Prostate gland (tissue), 2 donors: ENCODE data around the gene SPATA20. TPM values are rescaled to one million over a fixed set of nuclear protein-coding genes. Genes with fewer than 3 reads are reported as not detected.

Source experiments
- DNase-seq: peaks from one replicate; pipeline ENCODE4 v3.0.0-alpha.2; 2019; ENCODE audit warnings: low spot score
- H3K27ac ChIP-seq, 2 donors: fragments of 200-600 bp; sonication (generic); 2 replicates each; pipeline ENCODE4 v1.5.1; 2017 to 2019
- H3K27me3 ChIP-seq: fragments of 200-600 bp; sonication (generic); replicated peaks from 2 replicates; pipeline ENCODE4 v1.5.1; 2019; ENCODE audit not compliant: insufficient read depth
- H3K36me3 ChIP-seq, 2 donors: fragments of 200-600 bp; sonication (generic); 1 replicate in 1 of 2; 2 replicates in 1 of 2; pipeline versions ENCODE4 v1.5.1 to v1.8.1; 2017 to 2019
- H3K4me1 ChIP-seq: fragments of 200-600 bp; sonication (generic); replicated peaks from 2 replicates; pipeline ENCODE4 v1.5.1; 2019
- H3K4me3 ChIP-seq, 2 donors: fragments of 200-600 bp; sonication (generic); 2 replicates each; pipeline ENCODE4 v1.5.1; 2017 to 2019
- H3K9me3 ChIP-seq: fragments of 200-600 bp; sonication (generic); 2 replicates; pipeline ENCODE4 v1.5.1; 2017
- CTCF ChIP-seq, 4 experiments: fragments of 200-600 bp in 2 of 4; fragments of 450-650 bp in 2 of 4; sonication (generic) in 2 of 4; IDR thresholded peaks; 1 replicate in 3 of 4; 2 replicates in 1 of 4; pipeline ENCODE4 v1.5.1; 2016 to 2019; ENCODE audit warnings: antibody characterized with exemption in 4 of 4, mild to moderate bottlenecking in 2 of 4, moderate library complexity in 2 of 4
- POLR2A ChIP-seq: fragments of 450-650 bp; IDR thresholded peaks from one replicate; pipeline ENCODE4 v1.6.1; 2016; ENCODE audit warnings: antibody characterized with exemption, mild to moderate bottlenecking
- POLR2AphosphoS5 ChIP-seq: sonication (generic); formaldehyde crosslinking; IDR thresholded peaks from one replicate; pipeline ENCODE4 v1.6.1; 2017; ENCODE audit warnings: antibody characterized with exemption
- WGBS: methylation state at CpG from one replicate; pipeline ENCODE4 v1.1.5; 2018; 5-methylcytosine and 5-hydroxymethylcytosine counted together
- intact Hi-C: fragments of 100-400 bp; cut with DNase I; formaldehyde crosslinking; loops from one replicate; pipeline ENCODE4 v1.14.2; 2022
- total RNA-seq, 2 donors: library from RNA; depleted of rRNA; stranded (reverse); fragments of >200 nt; gene quantifications; one replicate each; pipeline ENCODE4 v1.1.0, GENCODE V29; 2016

The SPATA20 gene
- total RNA-seq, 2 donors from 2014 or later, result 188 to 208 TPM

- intact Hi-C loops, result no loop called here
- WGBS, result 85% methylated on average over 20 of the region's 20 CpGs
- no peak for DNase-seq
- no peak overlapping the region for H3K4me3 ChIP-seq
- no peaks in the 10 kb centered on the region for H3K27me3 ChIP-seq
- H3K4me1 ChIP-seq, result peaks cover 23% of the 10 kb centered on the region
- H3K36me3 ChIP-seq, result peaks cover 0 to 3% of the 10 kb centered on the region in 2 donors
- no peaks in the 10 kb centered on the region for H3K9me3 ChIP-seq
- H3K27ac ChIP-seq, result peak overlapping the region; percentile 24 to 28
- TF ChIP-seq POLR2A, result no peak
- no peak for TF ChIP-seq POLR2AphosphoS5
- TF ChIP-seq CTCF (IDR thresholded peaks at IDR 0.05), result no peak
Measured at GRCh38 chr17:50537721-50538548, 9.0 kb upstream of the SPATA20 start.

GRCh38 chr17:50538549-50539410 lies 8.2 kb upstream of the SPATA20 start:
- Histone ChIP-seq H3K9me3 (no peaks in the 10 kb centered on the region), H3K36me3 (peaks cover 0 to 3% of the 10 kb centered on the region in 2 donors), H3K4me3 (no peak overlapping the region), H3K4me1 (peaks cover 31% of the 10 kb centered on the region), H3K27ac (no peak overlapping the region), H3K27me3 (no peaks in the 10 kb centered on the region)
- no peak for TF ChIP-seq POLR2AphosphoS5
- TF ChIP-seq POLR2A, result no peak
- no peak for TF ChIP-seq CTCF (IDR thresholded peaks at IDR 0.05)
- WGBS, result 69% methylated on average over 20 of the region's 20 CpGs
- DNase-seq, result no peak
- intact Hi-C loops, result no loop called here

- H3K9me3 ChIP-seq, result no peaks in the 10 kb centered on the region
- peak overlapping the region; percentile 30 to 88 for H3K27ac ChIP-seq
- peaks cover 0 to 3% of the 10 kb centered on the region in 2 donors for H3K36me3 ChIP-seq
- intact Hi-C loops, result loop anchor here (10.0 kb wide), 2 partner anchors 245 to 415 kb away; no protein-coding TSS in a partner anchor
- H3K4me1 ChIP-seq, result peaks cover 31% of the 10 kb centered on the region
- no peak overlapping the region for H3K4me3 ChIP-seq
- peak; percentile 19 for TF ChIP-seq POLR2AphosphoS5
- no peak for TF ChIP-seq CTCF (IDR thresholded peaks at IDR 0.05)
- no peaks in the 10 kb centered on the region for H3K27me3 ChIP-seq
- WGBS, result 60% methylated on average over 15 of the region's 15 CpGs
- DNase-seq, result peak; percentile 46
Measured at GRCh38 chr17:50539762-50540559, 7.0 kb upstream of the SPATA20 start.

- H3K4me3 ChIP-seq, result no peak overlapping the region
- H3K36me3 ChIP-seq, result peaks cover 0 to 3% of the 10 kb centered on the region in 2 donors
- peak overlapping the region; percentile 87 to 88 for H3K27ac ChIP-seq
- H3K27me3 ChIP-seq, result no peaks in the 10 kb centered on the region
- intact Hi-C loops, result loop anchor here (10.0 kb wide), 2 partner anchors 244 to 414 kb away; no protein-coding TSS in a partner anchor
- H3K9me3 ChIP-seq, result no peaks in the 10 kb centered on the region
- peaks cover 27% of the 10 kb centered on the region for H3K4me1 ChIP-seq
- TF ChIP-seq POLR2AphosphoS5 (no peak), POLR2A (no peak), CTCF (IDR thresholded peaks at IDR 0.05) (no peak)
- DNase-seq, result no peak
- 81% methylated on average over 11 of the region's 11 CpGs for WGBS
Measured at GRCh38 chr17:50540560-50541401, 6.2 kb upstream of the SPATA20 start.
